ENCODE measurements around the gene BOD1L1. TPM values are rescaled to one million over a fixed set of nuclear protein-coding genes. Genes with fewer than 3 reads are reported as not detected.

The BOD1L1 gene
- total and polyA plus RNA-seq, 2 donors (not counting 1 experiment from before 2014, with no cell fraction given), result 20.1 to 34.3 TPM

- no peaks in the 10 kb centered on the region for H4K20me1 ChIP-seq (ENCODE audit: control insufficient read depth, extremely low read depth, insufficient read depth, low read length)
- no peaks in the 10 kb centered on the region for H3K27me3 ChIP-seq (ENCODE audit: control insufficient read depth, insufficient read depth, low read length)
- H3K9me3 ChIP-seq (ENCODE audit: control insufficient read depth, insufficient read depth, low read depth, low read length), result no peaks in the 10 kb centered on the region
- no peak overlapping the region for H2AFZ ChIP-seq (ENCODE audit: low read length)
- no peak overlapping the region for H3K4me2 ChIP-seq (ENCODE audit: extremely low read depth, insufficient read depth, low read length)
- no peaks in the 10 kb centered on the region for H3K4me1 ChIP-seq (ENCODE audit: control insufficient read depth, extremely low read depth, insufficient read depth, low read length)
- peaks cover 5% of the 10 kb centered on the region for H3K36me3 ChIP-seq (ENCODE audit: control insufficient read depth, insufficient read depth, low read length)
- no peak overlapping the region for H3K9ac ChIP-seq (ENCODE audit: insufficient read depth, low read length)
- H3K4me3 ChIP-seq (replicated peaks in 1 of 4; ENCODE audit: control extremely low read depth in 1 of 4, insufficient read depth in 1 of 4, low read depth in 3 of 4, low read length in 4 of 4), result no peak overlapping the region
- no peak overlapping the region for H3K27ac ChIP-seq (ENCODE audit: insufficient read depth, low read length)
- DNase-seq (ENCODE audit: low read depth in 2 of 2), result no peak
- peaks cover 7% of the 10 kb centered on the region for H3K79me2 ChIP-seq (ENCODE audit: control insufficient read depth, insufficient read depth, low read length)
- TF ChIP-seq EZH2 (IDR thresholded peaks at IDR 0.05; ENCODE audit: low read length, missing control alignments), result no peak
- TF ChIP-seq, protein P1, sequence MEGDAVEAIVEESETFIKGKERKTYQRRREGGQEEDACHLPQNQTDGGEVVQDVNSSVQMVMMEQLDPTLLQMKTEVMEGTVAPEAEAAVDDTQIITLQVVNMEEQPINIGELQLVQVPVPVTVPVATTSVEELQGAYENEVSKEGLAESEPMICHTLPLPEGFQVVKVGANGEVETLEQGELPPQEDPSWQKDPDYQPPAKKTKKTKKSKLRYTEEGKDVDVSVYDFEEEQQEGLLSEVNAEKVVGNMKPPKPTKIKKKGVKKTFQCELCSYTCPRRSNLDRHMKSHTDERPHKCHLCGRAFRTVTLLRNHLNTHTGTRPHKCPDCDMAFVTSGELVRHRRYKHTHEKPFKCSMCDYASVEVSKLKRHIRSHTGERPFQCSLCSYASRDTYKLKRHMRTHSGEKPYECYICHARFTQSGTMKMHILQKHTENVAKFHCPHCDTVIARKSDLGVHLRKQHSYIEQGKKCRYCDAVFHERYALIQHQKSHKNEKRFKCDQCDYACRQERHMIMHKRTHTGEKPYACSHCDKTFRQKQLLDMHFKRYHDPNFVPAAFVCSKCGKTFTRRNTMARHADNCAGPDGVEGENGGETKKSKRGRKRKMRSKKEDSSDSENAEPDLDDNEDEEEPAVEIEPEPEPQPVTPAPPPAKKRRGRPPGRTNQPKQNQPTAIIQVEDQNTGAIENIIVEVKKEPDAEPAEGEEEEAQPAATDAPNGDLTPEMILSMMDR (conservative IDR thresholded peaks at IDR 0.05 in 1 of 2, IDR thresholded peaks at IDR 0.05 in 1 of 2; ENCODE audit: low read depth in 1 of 2, low read length in 2 of 2), result no peak
Measured at GRCh38 chr4:13616597-13616996, 10.9 kb downstream of the BOD1L1 start.

- Histone ChIP-seq H3K27ac (ENCODE audit: insufficient read depth, low read length) (no peak overlapping the region), H3K9ac (ENCODE audit: insufficient read depth, low read length) (no peak overlapping the region), H3K4me3 (replicated peaks in 1 of 4; ENCODE audit: control extremely low read depth in 1 of 4, insufficient read depth in 1 of 4, low read depth in 3 of 4, low read length in 4 of 4) (no peak overlapping the region), H4K20me1 (ENCODE audit: control insufficient read depth, extremely low read depth, insufficient read depth, low read length) (no peaks in the 10 kb centered on the region), H3K36me3 (ENCODE audit: control insufficient read depth, insufficient read depth, low read length) (peaks cover 6% of the 10 kb centered on the region), H3K27me3 (ENCODE audit: control insufficient read depth, insufficient read depth, low read length) (no peaks in the 10 kb centered on the region), H3K4me2 (ENCODE audit: extremely low read depth, insufficient read depth, low read length) (no peak overlapping the region), H3K4me1 (ENCODE audit: control insufficient read depth, extremely low read depth, insufficient read depth, low read length) (no peaks in the 10 kb centered on the region), H3K9me3 (ENCODE audit: control insufficient read depth, insufficient read depth, low read depth, low read length) (no peaks in the 10 kb centered on the region), H2AFZ (ENCODE audit: low read length) (no peak overlapping the region), H3K79me2 (ENCODE audit: control insufficient read depth, insufficient read depth, low read length) (no peaks in the 10 kb centered on the region)
- TF ChIP-seq EZH2 (IDR thresholded peaks at IDR 0.05; ENCODE audit: low read length, missing control alignments), result no peak
- TF ChIP-seq, protein P1 (conservative IDR thresholded peaks at IDR 0.05 in 1 of 2, IDR thresholded peaks at IDR 0.05 in 1 of 2; ENCODE audit: low read depth in 1 of 2, low read length in 2 of 2), result no peak
- no peak for DNase-seq (ENCODE audit: low read depth in 2 of 2)
Measured at GRCh38 chr4:13615161-13615560, 12.4 kb downstream of the BOD1L1 start.

GRCh38 chr4:13612569-13612968 is 15.0 kb downstream of the BOD1L1 start:
- no peak for DNase-seq (ENCODE audit: low read depth in 2 of 2)
- TF ChIP-seq EZH2 (IDR thresholded peaks at IDR 0.05; ENCODE audit: low read length, missing control alignments), result no peak
- TF ChIP-seq, protein P1 (conservative IDR thresholded peaks at IDR 0.05 in 1 of 2, IDR thresholded peaks at IDR 0.05 in 1 of 2; ENCODE audit: low read depth in 1 of 2, low read length in 2 of 2), result no peak
- H3K9me3 ChIP-seq (ENCODE audit: control insufficient read depth, insufficient read depth, low read depth, low read length), result no peaks in the 10 kb centered on the region

More at GRCh38 chr4:13612569-13612968, 15.0 kb downstream of the BOD1L1 start:
- no peaks in the 10 kb centered on the region for H4K20me1 ChIP-seq (ENCODE audit: control insufficient read depth, extremely low read depth, insufficient read depth, low read length)
- no peak overlapping the region for H3K9ac ChIP-seq (ENCODE audit: insufficient read depth, low read length)
- peaks cover 6% of the 10 kb centered on the region for H3K36me3 ChIP-seq (ENCODE audit: control insufficient read depth, insufficient read depth, low read length)
- no peaks in the 10 kb centered on the region for H3K79me2 ChIP-seq (ENCODE audit: control insufficient read depth, insufficient read depth, low read length)
- no peaks in the 10 kb centered on the region for H3K4me1 ChIP-seq (ENCODE audit: control insufficient read depth, extremely low read depth, insufficient read depth, low read length)
- H3K4me2 ChIP-seq (ENCODE audit: extremely low read depth, insufficient read depth, low read length), result no peak overlapping the region
- no peak overlapping the region for H2AFZ ChIP-seq (ENCODE audit: low read length)
- H3K27ac ChIP-seq (ENCODE audit: insufficient read depth, low read length), result no peak overlapping the region
- no peak overlapping the region for H3K4me3 ChIP-seq (replicated peaks in 1 of 4; ENCODE audit: control extremely low read depth in 1 of 4, insufficient read depth in 1 of 4, low read depth in 3 of 4, low read length in 4 of 4)
- no peaks in the 10 kb centered on the region for H3K27me3 ChIP-seq (ENCODE audit: control insufficient read depth, insufficient read depth, low read length)
